Activated CD4-positive, alpha-beta T cell treated with anti-CD3 and anti-CD28 coated beads, Interleukin-2, amount 50 U/mL, for 48 hours (primary cell): ENCODE results near the gene FYB2.
"Not testable (repeated sequence)": the region's sequence is repeated elsewhere in the genome, so short reads cannot be mapped to it uniquely, and the experiment has no call there.

Experiments used
- DNase-seq, 2 experiments: peaks; one replicate each; pipeline ENCODE4 v3.0.0-alpha.2; 2020

FYB2 gene

DNA sequence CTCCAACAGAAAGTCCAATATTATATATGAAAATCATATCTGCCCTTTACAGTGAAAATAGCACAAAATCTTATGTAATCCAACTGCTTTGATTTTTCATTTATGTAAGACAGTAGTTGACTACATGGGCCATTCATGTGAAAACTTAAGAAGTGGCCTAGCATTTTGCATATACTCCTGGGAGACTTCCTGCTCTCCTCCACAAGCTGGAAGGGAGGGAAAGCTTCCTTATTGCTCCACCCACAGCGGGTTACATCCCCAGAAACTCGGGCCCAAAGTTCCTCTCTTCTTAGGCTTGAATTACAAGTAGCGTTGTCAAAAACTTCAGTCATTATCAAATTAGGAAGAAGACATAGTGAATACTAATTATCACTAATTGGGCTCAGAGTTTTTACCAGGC, 29.2 kb downstream of the FYB2 start:
- DNase-seq, result no peak

DNA sequence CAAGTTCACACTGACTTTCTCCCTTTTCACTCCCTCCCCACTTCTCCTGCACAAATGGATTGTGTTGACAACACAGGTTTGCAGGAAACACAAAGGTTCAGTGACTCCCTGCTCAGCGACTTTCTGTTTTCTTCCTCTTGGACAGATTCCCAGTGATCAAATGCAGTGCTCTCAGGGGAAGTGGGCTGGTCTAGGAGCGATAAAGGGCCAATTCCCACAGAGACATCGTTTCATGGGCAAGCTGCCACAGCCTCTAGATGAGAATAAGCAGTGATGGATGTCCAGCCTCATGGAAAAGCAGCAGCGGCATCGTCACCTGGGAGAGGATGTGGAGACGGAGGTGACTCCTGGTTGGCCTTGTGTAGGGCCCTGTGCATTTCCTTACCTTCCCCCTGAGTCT, 30.6 kb downstream of the FYB2 start:
- no peak for DNase-seq

DNA sequence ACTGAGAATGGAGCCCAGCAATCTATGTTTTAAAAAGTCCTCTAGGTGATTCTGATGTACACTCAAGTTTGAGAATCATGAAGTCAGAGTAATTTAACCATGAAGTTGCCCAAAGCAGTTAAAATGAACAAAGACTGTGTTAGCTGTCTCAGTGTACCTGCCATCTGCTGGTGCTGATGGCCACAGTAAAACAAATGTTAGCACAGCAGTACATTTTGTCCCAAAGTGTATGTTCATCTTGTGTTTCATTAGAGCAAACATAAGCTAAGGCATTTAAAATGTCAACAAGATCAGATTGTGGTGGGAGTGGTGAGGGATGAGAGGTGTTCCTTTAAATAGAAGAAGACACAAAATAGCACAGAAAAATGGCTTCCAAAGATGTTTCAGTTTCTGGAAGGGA, 31.1 kb downstream of the FYB2 start:
- no peak for DNase-seq

DNA sequence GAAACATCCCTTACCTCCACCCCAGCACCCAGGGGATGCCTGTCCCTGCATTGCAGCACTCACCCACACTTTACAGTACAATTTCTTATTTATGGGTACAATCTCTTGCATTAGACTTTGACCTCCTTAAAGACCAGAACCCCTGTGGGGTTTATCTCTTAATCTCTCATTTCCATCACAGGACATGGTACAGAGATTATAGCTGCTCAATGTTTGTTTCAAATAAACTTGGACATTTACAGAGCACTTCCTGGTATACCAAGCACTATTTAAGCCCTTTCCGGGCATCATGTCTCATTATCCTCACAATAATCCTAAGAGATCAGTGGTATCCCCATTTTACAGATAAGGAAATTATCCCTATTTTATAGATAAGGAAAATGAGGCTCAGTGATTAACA, 31.9 kb downstream of the FYB2 start:
- DNase-seq, result no peak

DNA sequence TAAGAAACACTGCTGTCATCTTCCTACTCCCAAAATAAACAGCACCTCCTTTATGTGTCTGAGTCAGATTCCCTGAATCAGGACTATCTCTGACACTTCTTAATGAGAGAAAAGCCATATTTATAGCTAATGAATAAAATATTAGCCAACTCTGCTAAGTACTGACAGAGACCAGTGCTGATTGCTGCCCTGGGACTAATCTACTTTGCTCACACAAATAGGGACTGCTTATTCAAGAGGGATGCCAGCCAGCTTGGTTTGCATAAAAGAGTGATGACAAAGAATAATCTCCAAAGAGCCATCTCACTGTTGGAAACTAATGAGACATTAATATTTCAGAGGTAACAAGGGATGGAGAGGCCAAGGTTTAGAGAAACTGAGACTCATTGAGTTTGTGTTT, 36.4 kb downstream of the FYB2 start:
- DNase-seq, result no peak

DNA sequence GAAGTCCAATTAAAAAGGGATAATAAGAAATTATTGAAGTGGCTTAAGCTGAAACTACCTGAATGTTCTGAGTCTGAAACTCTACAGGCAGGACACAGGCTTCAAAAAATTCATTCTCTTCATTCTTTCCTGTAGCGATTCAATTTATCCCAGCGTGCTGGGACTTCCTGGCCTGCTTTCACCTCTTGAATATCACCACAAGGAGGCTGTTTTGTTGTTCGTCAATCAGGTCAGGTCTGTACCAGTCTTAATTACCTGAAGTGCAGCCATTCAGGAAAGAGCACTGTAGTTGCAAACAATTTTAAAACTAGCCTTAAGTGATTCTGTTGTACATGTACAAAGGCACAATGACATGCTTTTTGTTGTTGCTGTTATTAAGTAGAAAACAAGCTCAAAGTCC, 38.4 kb downstream of the FYB2 start:
- no peak for DNase-seq

DNA sequence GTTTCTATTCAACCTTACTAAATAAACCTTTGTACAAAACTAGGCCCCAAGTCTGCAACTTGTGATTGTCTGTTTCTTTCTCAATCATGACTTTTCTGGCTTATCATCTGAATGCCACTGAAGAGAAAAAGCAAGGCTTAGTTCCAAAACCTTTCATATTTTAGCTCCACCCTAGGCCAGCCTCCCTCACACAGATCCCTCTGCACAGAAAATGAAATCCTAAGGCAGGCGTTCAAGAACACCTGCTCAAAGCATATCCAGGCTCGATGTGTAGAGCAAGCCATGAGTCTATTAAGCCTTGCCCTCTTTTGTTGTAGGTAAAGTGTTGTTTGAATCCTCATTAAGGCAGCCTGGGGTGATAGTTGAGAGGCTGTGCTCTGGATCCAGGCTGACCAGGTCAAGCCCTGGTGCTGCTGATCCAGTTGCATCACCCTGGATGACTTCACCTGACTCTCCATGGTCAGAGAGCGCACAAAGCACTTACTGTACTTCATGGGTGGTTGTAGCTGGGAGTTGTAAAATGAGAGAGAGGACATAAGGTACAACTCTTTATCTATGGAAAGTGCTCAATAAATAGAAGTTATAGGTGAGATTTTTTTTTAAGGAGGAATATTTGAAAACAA, 39.0 kb downstream of the FYB2 start:
- DNase-seq, result no peak

DNA sequence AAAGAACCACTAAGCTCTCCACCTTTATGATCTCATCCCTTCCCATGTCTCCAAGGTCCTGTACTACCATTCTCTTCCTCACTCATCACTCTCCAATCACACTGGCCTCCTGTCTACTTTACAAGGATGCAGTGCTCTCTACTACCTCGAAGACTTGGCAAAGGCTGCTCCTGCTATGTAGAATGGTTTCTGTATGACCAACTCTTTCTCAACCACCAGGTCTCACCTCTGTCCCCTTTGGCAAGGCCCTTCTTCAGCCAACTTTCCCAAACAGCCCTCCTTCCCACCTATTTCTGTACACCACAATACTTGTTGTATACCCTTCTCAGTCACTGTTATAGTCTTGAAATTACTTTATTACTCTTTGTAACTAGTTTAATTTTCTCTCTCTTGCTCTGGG, 41.2 kb downstream of the FYB2 start:
- DNase-seq, result no peak

DNA sequence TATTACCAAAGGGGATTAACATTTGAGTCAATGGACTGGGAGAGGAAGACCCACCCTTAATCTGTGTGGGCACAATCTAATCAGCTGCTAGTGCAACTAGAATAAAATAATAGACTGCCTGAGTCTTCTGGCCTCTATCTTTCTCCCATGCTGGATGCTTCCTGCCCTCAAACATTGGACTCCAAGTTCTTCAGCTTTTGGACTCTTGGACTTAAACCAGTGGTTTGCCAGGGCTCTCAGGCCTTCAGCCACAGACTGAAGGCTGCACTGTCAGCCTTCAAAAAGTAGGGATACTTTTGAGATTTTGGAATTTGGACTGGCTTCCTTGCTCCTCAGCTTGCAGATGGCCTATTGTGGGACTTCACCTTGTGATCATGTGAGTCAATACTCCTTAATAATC, 44.5 kb downstream of the FYB2 start:
- DNase-seq, result not testable (repeated sequence)

DNA sequence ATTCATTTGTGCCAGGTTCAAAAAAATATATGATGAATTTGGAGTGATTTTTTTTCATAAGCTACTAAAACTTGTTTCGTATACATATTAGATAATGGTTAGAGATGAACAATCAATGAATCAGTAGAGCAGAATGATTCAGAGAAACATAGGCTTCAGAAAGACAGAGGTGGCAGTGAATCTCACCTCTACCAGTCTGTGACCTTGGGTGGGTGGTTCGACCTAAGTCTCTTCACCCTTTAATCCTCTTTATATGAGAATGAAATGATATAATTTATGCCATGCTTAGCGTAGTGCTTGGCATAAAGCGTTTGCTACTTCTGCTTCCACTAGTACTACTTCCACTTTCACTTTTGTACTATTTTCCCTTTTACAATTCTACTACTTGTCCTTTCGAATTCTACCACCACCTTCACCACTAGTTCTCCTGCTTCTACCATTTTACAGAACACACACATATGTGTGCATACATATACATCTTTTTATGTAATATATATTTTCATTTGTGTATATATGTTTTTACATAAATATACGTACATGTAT, 45.1 kb downstream of the FYB2 start:
- DNase-seq, result no peak

DNA sequence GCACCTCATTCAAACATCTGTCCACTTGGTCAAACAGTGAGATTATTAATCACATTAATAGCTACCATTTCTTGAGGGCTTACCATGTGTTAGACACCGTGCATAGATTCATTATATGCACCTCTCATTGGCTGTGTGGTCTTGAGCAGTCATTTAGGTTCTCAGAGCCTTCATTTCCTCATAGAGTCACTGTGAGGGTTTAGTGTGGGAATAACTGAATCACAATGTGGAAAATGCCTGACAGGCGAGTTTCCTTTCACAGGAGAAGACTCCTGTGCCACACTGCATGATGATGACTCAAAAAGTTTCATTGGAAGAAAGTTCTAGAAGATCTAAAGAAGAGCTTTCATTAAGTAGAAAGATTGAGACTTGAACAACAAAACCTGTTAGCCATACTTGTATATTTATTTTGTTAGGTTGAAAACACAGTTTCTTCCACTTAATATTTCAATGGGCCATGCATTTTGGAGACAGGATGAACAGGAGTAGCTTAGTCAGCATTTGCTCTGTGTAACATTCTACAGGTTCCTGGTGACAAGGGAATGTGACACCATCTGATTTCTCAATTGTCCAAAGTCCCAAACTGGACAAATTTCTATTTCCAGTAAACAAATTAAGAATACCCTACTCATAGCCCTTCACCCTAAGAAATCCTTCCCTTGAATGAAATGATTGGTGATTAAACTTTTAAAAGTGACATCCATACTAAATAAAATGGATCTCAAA, 45.7 kb downstream of the FYB2 start:
- DNase-seq, result no peak

DNA sequence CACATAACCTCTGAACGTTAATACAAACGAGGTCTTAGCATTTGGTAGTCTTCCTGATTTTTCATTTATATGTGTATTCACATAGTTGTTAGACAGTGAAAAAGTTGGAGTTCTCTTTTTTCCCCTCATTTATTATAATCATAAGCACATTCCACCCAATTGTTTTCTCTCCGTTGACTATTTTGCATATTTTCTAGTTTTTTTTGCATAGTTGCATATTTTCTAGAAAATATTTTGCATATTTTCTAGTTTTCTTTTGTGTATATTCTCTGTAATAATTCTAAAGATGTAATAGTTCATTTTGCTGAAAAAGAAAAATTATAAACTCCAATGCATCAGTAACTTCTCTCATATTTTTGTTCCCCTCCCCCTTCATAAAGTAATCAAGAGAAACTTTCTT, 47.5 kb downstream of the FYB2 start:
- DNase-seq, result no peak

DNA sequence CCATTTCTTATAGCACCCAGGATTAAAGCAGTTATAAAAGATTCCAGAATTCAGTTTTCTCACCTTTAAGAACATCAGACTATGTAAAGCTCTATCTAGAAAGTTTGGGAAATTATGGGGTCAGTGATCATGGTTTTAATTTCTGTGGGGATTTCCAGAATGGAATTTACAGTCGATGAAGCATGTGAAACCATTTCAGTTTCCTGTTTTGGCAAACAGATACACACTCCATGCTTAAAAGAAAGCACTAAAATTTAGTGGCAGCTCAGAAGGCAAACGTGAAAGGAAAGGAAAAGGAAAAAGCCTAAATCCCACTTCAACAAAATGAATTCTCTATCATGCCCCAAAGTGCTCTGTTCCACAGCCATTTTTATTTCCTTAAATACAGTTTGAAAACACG, 60.4 kb downstream of the FYB2 start:
- no peak for DNase-seq

DNA sequence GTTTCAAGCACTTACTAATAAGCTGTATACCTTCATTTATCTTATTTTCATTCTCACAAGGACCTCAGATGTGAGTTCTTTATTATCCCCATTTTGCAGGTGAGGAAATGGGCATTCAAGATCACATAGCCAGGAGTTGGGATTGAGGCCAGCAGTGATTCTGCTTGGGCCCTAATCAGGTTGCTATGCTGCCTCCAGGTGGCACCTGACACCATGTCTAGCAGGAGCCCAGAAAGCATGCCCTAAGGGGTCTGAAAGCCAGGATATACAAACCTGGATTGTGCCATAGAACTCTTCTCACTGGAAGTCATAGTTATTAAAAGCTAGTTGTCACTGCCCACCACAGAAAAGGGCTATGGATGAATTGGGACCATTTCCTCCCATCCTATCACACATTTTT, 61.1 kb downstream of the FYB2 start:
- no peak for DNase-seq

DNA sequence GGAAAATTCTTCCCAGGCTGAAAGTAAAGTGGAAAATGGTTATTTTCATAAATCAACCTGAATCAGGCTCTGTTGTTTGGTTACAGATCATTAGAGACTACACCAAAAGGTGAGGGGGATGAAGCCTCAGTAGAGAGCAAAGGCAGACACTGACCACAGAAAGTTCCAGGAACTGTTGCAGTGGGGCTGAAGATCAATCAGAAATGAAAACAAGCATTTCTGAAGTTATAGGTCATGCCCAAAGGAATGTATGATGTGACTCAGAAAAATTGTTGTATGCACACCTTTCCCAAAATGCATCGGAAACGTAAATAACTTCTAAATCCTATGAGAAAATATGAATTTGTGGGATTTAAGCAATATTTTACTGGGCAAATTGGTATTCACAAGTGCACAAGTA, 63.3 kb downstream of the FYB2 start:
- DNase-seq, result no peak

DNA sequence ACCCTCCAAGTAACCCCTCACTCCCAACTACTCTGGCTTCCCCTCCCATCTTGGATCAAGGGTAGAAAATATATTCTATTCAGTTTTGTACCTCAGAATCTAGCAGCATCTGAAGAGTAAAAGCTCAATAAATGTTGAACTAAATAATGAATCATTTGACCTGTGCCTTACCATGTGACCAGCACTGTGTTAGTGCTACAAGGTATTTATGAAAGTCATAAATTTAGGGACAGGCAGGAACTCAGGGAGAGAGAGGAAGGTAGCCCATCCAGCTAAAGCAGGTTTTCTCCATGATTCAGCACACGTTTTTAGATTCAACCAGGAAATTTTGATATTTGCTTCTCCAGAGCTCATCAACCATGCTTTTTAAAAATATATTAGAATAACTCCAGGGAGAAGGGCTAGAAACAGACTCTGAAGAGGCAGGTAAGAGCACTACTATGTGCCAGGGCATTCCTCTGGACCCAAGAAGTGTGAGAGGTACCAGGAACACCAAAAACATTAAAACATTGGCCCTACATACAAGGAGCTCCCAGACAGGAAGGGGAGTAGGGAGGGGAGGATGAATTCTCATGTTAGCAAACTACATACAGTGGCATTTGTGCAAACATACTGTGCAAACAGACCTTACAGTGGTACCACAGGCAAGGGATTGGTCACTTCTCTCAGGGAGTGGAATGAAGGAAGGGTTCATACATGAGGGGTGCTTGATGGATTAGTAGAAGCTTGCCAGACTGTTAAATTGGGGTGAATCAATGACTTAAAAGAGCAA, 64.3 kb downstream of the FYB2 start:
- DNase-seq, result no peak

DNA sequence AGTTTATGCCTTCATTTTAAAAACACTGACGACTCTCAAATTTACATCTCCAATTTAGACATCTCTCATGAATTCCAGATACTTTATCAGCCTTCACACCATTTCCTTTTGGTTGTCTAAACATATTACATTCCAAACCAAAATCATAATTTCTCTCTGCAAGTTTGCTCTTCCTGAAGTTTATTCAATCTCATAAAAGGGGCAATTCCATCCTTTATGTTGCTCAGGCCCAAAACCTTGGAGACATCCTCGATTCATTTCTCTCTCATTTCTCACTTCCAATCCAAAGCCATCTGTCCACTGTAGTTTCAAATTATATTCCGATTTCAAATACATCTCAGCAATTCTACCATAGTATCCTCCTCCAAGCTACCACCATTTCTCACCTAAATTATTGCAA, 74.0 kb downstream of the FYB2 start:
- DNase-seq, result no peak

DNA sequence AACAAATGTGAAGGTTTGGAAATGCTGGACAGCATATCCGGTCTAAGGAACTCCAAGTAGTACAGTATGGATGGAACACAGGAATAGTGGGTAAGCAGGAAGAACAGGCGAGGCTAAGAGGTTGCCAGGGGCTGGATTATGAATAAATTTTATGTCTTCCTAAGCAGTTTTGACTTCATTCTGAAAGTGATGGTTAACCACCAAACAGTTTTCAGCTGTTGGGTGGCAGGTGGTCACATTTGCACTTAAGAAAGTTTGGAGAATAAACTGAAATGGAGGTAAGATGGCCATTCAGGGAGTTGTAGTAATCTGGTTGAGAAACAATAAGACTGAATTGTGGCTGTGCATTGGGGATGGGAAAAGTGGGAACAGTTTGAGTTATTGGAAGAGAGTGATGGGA, 90.2 kb downstream of the FYB2 start:
- no peak for DNase-seq

DNA sequence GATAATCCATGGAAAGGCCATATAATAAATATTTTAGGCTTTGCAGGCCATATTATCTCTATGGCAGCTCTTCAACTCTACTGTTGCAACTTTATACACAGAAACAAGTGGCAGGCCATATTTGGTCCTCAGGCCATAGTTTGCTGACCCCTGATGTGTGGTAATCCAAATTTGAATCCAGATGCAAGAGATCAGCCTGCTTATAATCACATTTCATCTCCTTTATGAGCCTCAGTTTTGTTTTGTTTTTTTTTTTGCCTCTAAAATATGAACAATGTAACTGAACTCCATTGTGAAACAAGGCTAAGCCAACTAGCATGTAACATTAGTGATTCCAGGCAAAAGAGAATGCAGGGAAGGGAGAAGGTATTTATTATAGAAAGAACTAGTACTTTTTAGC, 92.5 kb downstream of the FYB2 start:
- no peak for DNase-seq

DNA sequence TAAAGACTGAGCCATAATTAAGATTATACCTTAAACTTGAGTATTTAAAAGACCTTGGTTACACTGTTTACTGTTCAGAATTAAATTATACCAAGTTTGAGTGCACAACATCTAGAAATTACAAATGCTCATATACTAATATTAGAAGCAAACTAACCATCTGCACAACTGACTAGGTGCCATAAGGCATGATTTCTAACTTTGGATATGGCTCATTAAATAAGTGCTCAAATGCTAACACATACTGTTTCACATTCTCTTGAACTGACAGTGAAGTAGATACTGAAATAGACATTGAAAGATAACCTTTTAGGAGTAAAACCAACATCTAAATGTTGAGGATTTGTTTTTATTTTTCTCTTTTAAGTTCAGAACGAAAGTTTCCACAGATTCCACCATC, 100.0 kb downstream of the FYB2 start:
- no peak for DNase-seq

DNA sequence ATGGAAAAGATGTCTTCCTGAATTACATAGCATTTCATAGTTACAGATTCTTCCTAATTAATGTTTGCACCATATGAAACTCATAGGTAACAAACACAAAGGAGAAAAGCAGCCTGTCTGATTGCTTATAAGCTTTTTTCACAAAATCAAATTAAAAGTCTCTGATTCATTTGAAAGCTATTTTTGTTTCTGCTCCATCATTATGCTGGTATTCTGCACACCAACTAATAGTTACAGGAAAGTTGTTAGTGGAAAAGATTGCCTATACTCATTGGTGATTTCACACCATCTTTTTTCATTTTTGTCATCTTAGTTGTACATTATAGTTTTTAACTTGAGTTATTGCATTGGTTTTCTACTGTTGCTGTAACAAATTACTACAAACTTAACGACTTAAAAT, 104.0 kb downstream of the FYB2 start:
- DNase-seq, result no peak

DNA sequence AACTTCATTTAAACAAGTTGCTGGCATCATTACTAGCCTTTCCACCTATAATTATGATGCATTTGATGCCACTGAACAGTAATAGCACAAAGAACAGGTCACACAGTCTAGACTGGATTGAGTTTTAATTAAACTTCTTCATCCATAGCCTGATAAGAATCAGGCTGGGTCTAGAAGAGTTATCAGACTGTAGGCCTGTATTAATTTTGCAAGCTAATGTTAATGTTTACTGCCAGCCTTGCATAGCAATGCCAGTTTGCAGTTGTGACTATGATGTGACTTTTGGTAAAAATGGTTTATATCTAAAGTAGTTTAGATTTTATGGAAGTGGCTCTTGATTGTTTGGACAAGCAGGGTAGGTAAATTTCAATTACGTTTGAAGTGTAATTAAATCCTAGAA, 106.1 kb downstream of the FYB2 start:
- no peak for DNase-seq

DNA sequence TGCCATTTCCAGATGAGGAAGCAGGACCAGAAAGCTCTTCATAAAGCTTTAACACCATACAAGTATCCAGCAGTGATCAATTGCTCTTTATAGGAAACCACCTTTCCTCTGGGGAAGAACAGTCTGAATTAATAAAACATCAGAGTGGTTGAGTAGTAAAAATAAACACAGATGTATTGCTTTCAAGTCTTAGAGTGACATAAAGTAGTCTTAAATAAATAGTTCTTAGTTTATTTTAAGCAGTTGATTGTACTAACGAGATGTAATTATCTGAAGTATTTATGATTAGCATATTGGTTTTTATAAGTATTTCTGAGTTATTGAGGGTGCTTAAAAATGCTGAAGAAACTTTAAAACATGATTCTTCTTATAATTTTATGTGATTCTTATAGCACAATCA, 107.1 kb downstream of the FYB2 start:
- DNase-seq, result no peak

DNA sequence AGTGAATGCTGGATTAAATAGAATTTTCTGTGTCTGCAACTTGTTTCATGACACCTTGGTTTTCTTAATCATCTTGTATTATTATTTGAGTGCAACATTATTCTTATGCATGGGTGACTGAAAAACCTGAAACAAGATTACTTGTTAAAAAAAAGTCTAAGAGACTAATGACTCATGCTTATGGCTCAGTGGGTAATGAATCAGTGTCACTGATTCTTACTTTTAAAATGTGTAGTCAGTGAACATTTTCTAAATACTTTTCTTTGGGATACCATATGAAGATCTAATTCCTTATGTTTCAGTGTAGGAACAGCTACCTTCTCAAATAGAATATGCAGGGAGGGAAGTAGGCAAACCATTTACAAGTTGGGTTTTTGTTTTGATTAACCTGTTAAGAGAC, 108.6 kb downstream of the FYB2 start:
- DNase-seq, result no peak
